PC-9 (cell line): Measurements from ENCODE around the gene SETBP1. TPM values are rescaled to one million over a fixed set of nuclear protein-coding genes. Genes with fewer than 3 reads are reported as not detected.
A peak's percentile ranks its signal among the peaks of the same experiment; 100 is the strongest.

Experiments
- BruUV-seq: library from RNA; stranded (reverse); fragments of 400-500 nt; replicated peaks from 2 replicates; lab custom pipeline; 2021; lab: Mats Ljungman, UMichigan
- CTCF ChIA-PET: fragments of 300-600 bp; sonication (Branson Sonifier 250); formaldehyde crosslinking; loops from one replicate; lab custom pipeline; 2022; ENCODE audit warnings: antibody characterized with exemption; lab: Charles Lee
- POLR2A ChIA-PET: fragments of 300-600 bp; sonication (Branson Sonifier 250); formaldehyde crosslinking; loops from one replicate; lab custom pipeline; 2022; ENCODE audit warnings: antibody characterized with exemption; ENCODE audit not compliant: unreplicated experiment; lab: Charles Lee
- DNase-seq, 2 experiments: peaks; one replicate each; pipeline versions ENCODE4 v3.0.0 to v3.0.0-alpha.2; 2015 to 2022; ENCODE audit warnings: mixed read lengths in 1 of 2
- H2AFZ ChIP-seq: fragments of 200-600 bp; sonication (generic); 2 replicates; pipeline ENCODE4 v1.8.1; 2017; ENCODE audit warnings: antibody characterized with exemption
- H3F3A ChIP-seq: fragments of 200-600 bp; sonication (generic); 2 replicates; pipeline ENCODE4 v1.8.1; 2017; ENCODE audit warnings: antibody characterized with exemption, mild to moderate bottlenecking, low read depth; ENCODE audit not compliant: insufficient read depth
- H3K27ac ChIP-seq: fragments of 200-600 bp; sonication (generic); 2 replicates; pipeline ENCODE4 v1.6.1; 2016; ENCODE audit warnings: mixed run types
- H3K27me3 ChIP-seq: fragments of 200-600 bp; sonication (generic); 2 replicates; pipeline ENCODE4 v1.6.1; 2016; ENCODE audit warnings: low read depth, mixed run types; ENCODE audit not compliant: insufficient read depth
- H3K36me3 ChIP-seq: fragments of 200-600 bp; sonication (generic); 2 replicates; pipeline ENCODE4 v1.6.1; 2016; ENCODE audit warnings: low read depth, mixed run types
- H3K4me1 ChIP-seq: fragments of 200-600 bp; sonication (generic); replicated peaks from 2 replicates; pipeline ENCODE4 v1.6.1; 2016; ENCODE audit warnings: mixed run types; ENCODE audit not compliant: insufficient read depth
- H3K4me2 ChIP-seq: fragments of 200-600 bp; sonication (generic); 2 replicates; pipeline ENCODE4 v1.6.1; 2017; ENCODE audit warnings: mixed run types
- H3K4me3 ChIP-seq: fragments of 200-600 bp; sonication (generic); 2 replicates; pipeline ENCODE4 v1.6.1; 2016; ENCODE audit warnings: mixed run types
- H3K79me2 ChIP-seq: fragments of 200-600 bp; sonication (generic); 2 replicates; pipeline ENCODE4 v1.6.1; 2017; ENCODE audit warnings: low read depth, mixed run types
- H3K9me2 ChIP-seq: fragments of 200-600 bp; sonication (generic); 2 replicates; pipeline ENCODE4 v1.8.1; 2017; ENCODE audit warnings: mild to moderate bottlenecking; ENCODE audit not compliant: insufficient read depth
- H3K9me3 ChIP-seq: fragments of 200-600 bp; sonication (generic); 2 replicates; pipeline ENCODE4 v1.8.1; 2016; ENCODE audit warnings: low read depth; ENCODE audit not compliant: insufficient read depth
- H4K20me1 ChIP-seq: fragments of 200-600 bp; sonication (generic); 2 replicates; pipeline ENCODE4 v1.8.1; 2017; ENCODE audit not compliant: insufficient read depth
- EZH2 ChIP-seq: fragments of 200-600 bp; sonication (generic); IDR thresholded peaks from 2 replicates; pipeline ENCODE4 v1.8.0; 2017; ENCODE audit warnings: antibody characterized with exemption, low read depth
- intact Hi-C: fragments of 100-400 bp; cut with micrococcal nuclease; formaldehyde crosslinking; loops from one replicate; pipeline ENCODE4 v1.10.0; 2022; ENCODE audit not compliant: unreplicated experiment
- total RNA-seq: library from RNA; stranded (reverse); gene quantifications from 2 replicates; pipeline ENCODE4 v1.2.3, GENCODE V29; 2021
- TF ChIP-seq, protein P1 (sequence below): fragments of 200-600 bp; sonication (generic); conservative IDR thresholded peaks from 2 replicates; pipeline ENCODE4 v1.6.1; 2017; ENCODE audit warnings: mixed run types, antibody characterized with exemption, mild to moderate bottlenecking, moderate library complexity

SETBP1 gene
- total RNA-seq, 1 experiment from 2014 or later: 9.0 TPM

- peak overlapping the region; percentile 80 for H3K27ac ChIP-seq
- peaks cover 15% of the 10 kb centered on the region for H3K79me2 ChIP-seq
- no peak for TF ChIP-seq EZH2
- TF ChIP-seq, protein P1, sequence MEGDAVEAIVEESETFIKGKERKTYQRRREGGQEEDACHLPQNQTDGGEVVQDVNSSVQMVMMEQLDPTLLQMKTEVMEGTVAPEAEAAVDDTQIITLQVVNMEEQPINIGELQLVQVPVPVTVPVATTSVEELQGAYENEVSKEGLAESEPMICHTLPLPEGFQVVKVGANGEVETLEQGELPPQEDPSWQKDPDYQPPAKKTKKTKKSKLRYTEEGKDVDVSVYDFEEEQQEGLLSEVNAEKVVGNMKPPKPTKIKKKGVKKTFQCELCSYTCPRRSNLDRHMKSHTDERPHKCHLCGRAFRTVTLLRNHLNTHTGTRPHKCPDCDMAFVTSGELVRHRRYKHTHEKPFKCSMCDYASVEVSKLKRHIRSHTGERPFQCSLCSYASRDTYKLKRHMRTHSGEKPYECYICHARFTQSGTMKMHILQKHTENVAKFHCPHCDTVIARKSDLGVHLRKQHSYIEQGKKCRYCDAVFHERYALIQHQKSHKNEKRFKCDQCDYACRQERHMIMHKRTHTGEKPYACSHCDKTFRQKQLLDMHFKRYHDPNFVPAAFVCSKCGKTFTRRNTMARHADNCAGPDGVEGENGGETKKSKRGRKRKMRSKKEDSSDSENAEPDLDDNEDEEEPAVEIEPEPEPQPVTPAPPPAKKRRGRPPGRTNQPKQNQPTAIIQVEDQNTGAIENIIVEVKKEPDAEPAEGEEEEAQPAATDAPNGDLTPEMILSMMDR: no peak
- H3K4me3 ChIP-seq: no peak overlapping the region
- H2AFZ ChIP-seq: no peak overlapping the region
- POLR2A ChIA-PET: no interaction called here
- H4K20me1 ChIP-seq: no peaks in the 10 kb centered on the region
- no peaks in the 10 kb centered on the region for H3K9me3 ChIP-seq
- no peaks in the 10 kb centered on the region for H3K27me3 ChIP-seq
- H3K9me2 ChIP-seq: no peaks in the 10 kb centered on the region
- peak overlapping the region; percentile 57 for H3K4me2 ChIP-seq
- peaks cover 38% of the 10 kb centered on the region for H3F3A ChIP-seq
- peak; percentile 19 to 94 for DNase-seq
- CTCF ChIA-PET: no interaction called here
- no TSS peak for BruUV-seq
- peaks cover 72% of the 10 kb centered on the region for H3K4me1 ChIP-seq
- intact Hi-C loops: loop anchor here (5.0 kb wide), 2 partner anchors 49 to 144 kb away; partner anchors contain the start of gene SETBP1
- no peaks in the 10 kb centered on the region for H3K36me3 ChIP-seq
Observed at GRCh38 chr18:44731530-44732237, 51.0 kb downstream of the SETBP1 start.

DNA sequence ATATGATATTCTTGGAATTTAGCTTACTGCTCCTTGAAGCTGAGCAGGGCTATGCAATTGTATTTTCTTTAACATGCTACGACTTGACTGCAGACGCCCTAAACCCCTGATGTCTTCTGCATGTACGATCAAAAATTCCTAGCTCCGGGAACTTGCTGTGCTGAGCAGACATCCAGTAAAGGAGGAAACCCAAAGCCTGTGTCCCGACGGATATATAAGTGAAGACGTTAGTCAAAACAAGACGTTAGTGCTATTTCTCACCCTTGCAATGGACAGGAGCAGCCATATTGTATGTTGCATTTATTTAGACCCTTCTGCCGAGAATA, 51.5 kb downstream of the SETBP1 start:
- Histone ChIP-seq H3K4me1 (peaks cover 77% of the 10 kb centered on the region), H3K4me2 (peak overlapping the region; percentile 57)

GRCh38 chr18:44732599-44732998, 51.9 kb downstream of the SETBP1 start:
- H3K79me2 ChIP-seq: peaks cover 15% of the 10 kb centered on the region
- POLR2A ChIA-PET: interaction anchor here (0.5 kb wide), 1 partner anchor 78 kb away, joined by 6 read pairs; no protein-coding TSS in a partner anchor
- no peaks in the 10 kb centered on the region for H3K9me2 ChIP-seq
- H3F3A ChIP-seq: peaks cover 38% of the 10 kb centered on the region
- H3K27ac ChIP-seq: peak overlapping the region; percentile 80
- intact Hi-C loops: loop anchor here (5.0 kb wide), 2 partner anchors 50 to 145 kb away; partner anchors contain the start of gene SETBP1
- no peak overlapping the region for H2AFZ ChIP-seq
- H3K27me3 ChIP-seq: no peaks in the 10 kb centered on the region
- no peaks in the 10 kb centered on the region for H4K20me1 ChIP-seq
- peak in 1 of 2 experiments; percentile 52 for DNase-seq
- no peak for TF ChIP-seq EZH2
- TF ChIP-seq, protein P1: no peak
- peak overlapping the region; percentile 57 for H3K4me2 ChIP-seq
- no peaks in the 10 kb centered on the region for H3K36me3 ChIP-seq
- H3K4me3 ChIP-seq: no peak overlapping the region
- CTCF ChIA-PET: no interaction called here
- H3K9me3 ChIP-seq: no peaks in the 10 kb centered on the region
- peaks cover 81% of the 10 kb centered on the region for H3K4me1 ChIP-seq
- BruUV-seq: no TSS peak

More for the DNA sequence above, 51.5 kb downstream of the SETBP1 start:
- Histone ChIP-seq H3F3A (peaks cover 38% of the 10 kb centered on the region), H3K9me3 (no peaks in the 10 kb centered on the region), H3K9me2 (no peaks in the 10 kb centered on the region), H3K36me3 (no peaks in the 10 kb centered on the region), H4K20me1 (no peaks in the 10 kb centered on the region), H3K27ac (peak overlapping the region; percentile 80), H2AFZ (no peak overlapping the region), H3K79me2 (peaks cover 15% of the 10 kb centered on the region), H3K4me3 (no peak overlapping the region), H3K27me3 (no peaks in the 10 kb centered on the region)
- no peak for DNase-seq
- no peak for TF ChIP-seq EZH2
- ChIA-PET POLR2A (no interaction called here), CTCF (no interaction called here)
- intact Hi-C loops: loop anchor here (5.0 kb wide), 2 partner anchors 50 to 145 kb away; partner anchors contain the start of gene SETBP1
- no TSS peak for BruUV-seq
